ENCODE data around the gene ISM2.

Gene ISM2

DNA sequence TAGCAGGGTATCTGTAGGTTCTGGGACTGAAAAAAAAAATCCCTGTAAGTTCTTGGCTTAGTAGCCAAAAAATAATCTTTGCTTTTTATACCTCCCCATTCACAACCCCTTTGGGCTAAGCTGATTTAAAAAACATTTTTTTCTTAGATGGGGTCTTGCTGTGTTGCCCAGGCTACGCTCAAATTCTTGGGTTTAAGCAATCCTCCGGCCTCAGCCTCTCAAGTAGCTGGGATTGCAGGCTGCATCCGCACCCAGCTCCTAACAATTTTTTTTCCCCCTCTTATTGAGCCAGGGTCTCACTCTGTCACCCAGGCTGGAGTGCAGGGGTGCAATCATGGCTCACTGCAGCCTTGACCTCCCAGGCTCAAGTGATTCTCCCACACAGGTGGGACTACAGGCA is 9.1 kb upstream of the ISM2 start:
- no peak for DNase-seq (ENCODE audit: low spot score)

DNA sequence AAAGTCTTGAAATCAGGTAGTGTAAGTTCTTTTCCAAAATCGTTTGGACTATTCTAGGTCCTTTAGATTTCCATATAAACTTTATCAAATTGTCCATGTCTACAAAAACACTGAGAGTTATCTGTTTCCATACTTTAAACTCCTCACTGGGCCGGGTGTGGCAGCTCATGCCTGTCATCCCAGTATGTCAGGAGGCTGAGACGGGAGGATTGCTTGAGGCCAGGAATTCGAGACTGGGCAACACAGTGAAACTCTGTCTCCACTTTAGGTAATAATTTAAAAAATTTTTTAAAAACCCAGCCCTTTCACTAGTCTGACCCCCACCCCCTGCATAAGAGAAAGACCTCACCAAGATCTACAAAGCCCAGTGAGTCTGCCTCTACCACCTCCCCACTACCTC is 6.4 kb upstream of the ISM2 start:
- DNase-seq (ENCODE audit: low spot score), result no peak

DNA sequence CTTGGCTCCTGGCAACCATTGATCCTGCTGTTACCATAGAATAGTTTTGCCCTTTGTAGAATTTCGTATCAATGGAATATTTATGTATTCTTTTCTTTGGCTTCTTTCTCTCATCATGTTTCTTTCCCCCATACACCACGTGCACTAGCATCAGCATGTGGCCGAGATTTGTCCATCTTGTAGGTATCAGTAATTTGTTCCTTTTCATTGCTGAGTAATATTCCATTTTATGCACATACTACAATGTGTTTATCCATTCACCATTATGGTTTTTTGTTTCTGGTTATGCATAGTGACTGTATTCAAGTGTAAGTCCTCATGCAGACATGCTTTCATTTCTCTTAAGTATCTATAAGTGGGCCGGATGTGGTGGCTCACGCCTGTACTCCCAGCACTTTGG is 4.5 kb upstream of the ISM2 start:
- no peak for DNase-seq (ENCODE audit: low spot score)

DNA sequence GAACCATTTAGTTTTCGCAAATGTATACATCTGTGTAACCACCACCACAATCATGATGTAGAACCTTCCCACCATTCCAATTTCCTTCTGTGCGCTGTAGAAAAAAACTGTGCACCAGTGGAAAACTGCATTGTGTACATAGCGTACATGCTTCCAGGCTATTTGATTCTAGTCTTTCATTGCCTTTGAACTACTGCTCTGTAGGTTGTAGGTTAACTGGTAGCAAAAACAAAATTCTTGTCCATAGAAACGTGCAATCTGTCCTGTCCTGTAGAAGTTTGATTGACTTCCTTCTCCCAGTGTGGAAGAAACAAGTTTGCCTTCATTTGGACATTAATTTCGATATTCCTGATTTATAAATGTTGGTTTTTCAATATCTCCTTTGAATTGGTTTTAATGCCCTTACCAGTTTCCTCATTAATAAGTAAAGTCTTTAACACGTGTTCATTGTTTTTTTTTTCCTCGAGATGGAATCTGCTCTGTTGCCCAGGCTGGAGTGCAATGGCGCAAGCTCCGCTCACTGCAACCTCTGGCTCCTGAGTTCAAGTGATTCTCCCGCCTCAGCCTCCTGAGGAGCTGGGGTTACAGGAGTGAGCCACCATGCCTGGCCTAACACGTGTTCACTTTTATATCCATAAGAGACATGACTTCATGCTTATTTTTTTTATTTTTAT is 3.6 kb upstream of the ISM2 start:
- DNase-seq (ENCODE audit: low spot score), result no peak

DNA sequence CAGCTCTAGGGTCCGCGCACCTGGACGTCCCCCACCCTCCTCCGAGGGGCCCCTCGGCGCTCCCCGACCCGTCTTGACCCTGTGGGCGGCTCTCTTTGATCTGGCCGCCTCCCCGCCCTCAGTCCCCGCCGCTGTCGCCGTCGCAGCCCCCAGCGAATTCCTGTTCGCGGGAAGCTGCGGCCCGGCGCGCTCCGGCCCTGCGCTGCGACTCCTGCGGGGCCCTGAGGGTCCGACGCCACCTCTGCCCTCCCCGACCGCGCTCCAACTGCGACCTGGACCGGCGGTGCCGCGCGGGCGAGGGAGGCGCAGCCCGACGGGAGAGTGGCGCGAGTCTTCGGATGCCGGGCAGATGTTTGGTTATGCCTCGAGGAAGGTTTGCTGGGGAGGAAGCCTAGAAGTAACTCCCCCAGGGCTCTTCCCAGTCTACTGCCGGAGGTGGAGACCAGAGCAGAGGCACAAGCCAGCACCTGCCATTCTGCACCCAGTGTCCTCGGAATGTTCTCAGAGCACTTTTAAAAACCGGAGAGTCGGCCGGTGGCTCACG is 440 bp upstream of the ISM2 start:
- no peak for DNase-seq (ENCODE audit: low spot score)

DNA sequence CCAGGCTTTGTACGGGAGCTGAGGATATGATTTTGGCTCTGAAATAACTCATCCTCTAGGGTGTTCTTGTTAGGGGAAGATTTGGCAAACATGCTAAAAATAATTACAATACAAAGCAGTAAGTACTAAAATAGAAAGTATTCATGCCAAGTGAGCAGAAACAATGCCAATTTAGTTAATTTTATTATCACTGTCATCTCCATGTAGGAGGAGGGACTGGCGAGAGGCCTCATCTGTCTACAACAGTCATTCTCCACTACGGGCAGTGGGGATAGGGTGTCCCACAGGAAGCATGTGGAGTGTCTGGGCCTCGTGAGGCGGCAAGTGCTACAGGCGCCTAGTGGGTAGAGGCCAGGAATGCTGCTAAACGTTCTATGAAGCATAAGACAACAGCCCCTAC is 3.3 kb downstream of the ISM2 start:
- no peak for DNase-seq (ENCODE audit: low spot score)

DNA sequence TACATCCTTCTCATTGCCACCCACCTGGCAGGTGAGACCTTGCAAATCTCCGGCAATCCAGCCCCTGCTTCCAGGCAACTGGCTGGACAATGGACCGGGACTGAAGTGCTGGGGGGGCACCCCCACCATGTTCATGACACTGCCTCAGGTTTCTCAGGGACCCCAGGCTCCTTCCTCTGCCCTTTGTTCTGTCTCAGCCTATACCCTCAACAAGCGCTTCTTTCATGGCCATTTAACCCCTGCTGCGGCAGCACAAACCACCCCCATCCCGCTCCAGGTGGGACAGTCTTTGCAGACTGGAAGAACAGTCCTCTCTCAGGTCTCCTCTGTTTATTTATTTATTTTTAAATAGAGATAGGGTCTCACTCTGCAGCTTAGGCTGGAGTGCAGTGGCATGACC is 7.6 kb downstream of the ISM2 start:
- DNase-seq (ENCODE audit: low spot score), result no peak

DNA sequence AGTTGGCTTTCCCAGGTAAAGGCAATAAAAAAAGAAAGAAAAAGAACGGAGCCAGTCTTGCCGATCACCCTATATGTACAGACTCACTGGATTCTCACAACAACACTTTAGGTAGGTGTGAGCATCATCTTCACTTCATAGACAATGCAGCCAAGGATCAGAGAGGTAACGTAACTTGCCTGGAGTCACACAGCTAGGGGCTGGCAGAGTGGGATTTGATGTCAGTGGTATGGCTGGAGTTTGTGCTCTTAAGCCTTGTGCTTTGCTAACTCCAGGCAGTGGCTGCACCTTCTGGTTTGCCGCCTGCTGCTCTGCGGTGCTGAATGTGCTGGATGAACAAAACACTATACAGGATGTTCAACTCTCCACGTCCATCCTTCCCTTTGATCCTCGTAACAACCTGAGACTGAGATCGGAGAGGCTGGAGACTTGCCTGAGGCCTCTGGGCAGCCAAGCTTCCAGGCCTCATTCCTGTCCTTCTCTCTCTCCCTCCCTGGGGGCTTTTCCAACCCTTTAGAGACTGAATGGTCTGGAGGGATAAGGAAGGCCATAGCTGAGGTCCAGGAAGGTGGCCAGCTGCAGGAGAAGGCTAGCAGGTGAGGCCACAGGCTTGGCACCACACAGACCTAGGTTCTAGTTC is 8.1 kb downstream of the ISM2 start:
- DNase-seq (ENCODE audit: low spot score), result no peak

DNA sequence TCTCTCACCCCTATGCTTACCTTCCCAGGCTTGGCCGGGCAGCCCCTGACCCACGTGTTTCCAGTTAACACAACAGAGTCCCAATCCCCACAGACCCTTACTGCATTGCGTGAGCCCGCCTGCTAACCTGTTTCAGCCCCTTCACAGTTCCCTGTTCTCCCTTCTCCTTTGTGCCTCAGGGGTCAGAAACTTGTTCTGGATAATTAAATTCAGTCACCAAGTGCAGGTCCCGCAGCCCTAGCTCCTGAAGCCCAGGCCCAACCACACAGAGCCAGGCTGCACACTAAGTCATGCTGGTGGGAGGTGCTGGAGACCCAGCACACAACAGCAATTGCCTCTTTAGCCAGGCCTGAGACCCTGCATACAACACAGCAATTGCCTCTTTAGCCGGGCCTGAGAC is 9.6 kb downstream of the ISM2 start:
- DNase-seq (ENCODE audit: low spot score), result no peak

DNA sequence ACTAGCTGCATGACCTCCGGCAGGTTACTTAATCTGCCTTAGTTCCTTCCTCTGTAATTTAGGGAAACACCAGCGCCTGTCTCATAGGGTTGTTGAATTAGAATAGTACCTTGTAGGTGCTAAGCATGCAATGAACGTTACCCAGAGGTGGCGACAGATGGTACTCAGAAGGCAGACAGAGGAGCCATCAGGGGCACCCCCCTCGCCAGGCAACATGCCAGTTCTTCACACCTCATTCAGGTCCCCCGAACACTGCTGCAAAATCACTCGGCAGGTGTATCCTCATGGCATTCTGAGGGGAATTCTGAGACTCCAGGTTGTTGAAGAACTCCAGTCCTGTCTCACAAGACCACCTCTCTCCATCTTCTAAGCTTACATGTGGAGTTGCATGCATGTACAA is 10.1 kb downstream of the ISM2 start:
- no peak for DNase-seq (ENCODE audit: low spot score)

DNA sequence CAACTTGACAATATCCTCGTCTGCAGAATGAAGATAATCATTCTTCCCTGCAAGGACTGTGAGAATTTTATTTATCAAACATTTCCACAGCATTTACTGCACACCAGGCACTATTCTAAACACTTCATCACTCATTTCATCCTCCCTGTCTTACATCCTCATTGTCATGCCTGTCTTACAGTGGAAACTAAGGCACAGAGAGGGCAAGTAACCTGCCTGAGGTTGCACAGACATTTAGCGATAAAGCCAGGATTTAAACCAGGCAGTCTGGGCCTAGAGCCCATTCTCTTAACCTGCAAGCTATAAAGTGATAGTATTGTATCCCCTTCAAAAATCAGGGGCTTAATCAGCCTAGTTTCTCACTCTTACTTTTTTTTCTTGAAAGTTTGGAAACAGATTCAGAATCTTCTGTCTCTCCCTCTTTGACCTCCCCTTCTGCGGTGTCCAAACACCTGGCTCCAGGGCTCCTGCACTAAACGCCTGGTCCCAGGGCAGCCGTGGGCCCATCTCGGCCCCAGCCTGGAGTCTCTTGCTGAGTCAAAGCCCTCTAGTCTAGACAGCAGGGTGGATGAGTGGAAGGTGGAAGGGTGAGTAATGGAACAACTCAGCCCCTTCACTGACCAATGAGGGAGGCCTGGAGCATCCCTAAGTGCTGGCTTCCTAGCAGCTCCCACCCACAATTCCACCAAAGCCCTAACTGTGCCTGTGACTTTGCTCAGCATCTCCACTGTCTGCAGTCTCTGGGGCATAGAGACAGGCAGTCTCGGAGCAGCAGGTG is 12.5 kb downstream of the ISM2 start:
- DNase-seq (ENCODE audit: low spot score), result no peak

DNA sequence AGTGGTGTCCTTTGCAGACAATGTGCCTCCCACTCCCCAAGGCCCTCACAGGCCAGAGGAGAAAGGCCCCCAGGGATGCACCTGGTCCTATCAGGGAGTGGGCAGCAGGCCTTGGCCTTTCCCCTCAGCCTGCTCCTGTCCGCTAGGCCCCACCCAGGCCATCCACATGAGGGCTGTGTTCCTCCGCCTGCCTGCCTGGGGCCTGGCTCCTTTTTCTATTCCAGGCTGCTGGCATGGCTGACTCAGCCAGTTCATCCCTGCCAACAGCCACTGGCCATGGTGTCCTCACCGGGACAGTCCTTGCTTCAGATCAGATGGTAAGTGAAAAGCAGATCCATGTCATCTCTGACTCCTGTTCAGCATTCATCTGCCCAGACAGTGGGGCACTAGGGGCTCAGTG is 13.4 kb downstream of the ISM2 start:
- DNase-seq (ENCODE audit: low spot score), result no peak

DNA sequence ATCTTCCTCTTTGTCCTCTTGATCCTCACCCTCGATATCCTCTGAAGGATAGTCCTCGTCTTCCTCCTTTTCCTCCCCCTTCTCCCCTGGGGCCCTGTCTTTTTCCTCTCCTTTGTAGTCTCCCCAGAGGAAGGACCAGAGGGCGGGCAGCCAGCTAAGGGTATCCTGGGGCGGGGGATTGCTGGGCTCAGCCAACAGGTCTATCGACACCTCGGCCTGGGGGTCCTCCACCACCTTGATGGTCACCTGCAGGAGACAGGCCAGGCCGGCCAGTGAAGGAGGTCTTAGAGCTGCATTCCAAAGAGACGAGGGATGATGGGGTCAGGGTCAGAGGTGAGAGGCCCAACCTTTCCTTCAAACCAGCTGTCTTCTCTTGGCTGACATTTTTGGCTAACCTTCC is 16.2 kb downstream of the ISM2 start:
- no peak for DNase-seq (ENCODE audit: low spot score)

DNA sequence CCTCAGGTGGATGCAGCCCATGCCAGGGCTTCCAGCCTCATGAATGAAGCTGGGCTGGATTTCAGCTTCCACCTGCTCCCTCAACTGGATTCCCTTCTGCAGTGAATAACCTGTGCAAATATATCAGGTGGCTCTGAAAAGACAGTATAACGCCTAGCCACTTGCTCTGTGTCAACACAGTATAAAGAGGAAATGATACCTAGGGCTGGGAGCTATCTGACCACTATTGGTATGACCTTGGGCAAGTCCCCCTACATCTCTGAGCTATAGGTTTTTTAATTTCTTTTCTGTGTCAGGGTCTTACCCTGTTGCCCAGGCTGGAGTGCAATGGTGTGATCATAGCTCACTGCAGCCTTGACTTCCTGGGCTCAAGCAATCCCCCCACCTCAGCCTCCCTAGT is 19.8 kb downstream of the ISM2 start:
- DNase-seq (ENCODE audit: low spot score), result no peak

DNA sequence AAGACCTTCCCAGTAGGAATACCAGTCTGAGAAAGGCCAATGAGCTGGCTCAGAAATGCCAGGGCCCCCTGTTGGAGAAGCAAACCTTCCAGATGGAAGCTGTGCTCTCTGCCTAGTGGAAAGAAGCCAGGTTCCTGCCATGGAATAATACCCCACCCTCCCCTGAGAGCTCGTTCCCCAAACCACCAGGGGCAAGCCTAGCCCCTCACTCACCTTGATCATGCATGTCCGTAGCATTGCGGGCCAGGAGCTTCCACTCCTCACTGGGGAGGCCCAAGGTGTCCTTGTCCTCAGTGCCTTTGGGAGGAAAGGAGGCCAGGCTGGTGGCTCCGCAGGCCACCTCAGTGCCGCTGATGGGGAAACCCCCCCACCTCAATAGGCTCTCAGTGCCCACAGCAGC is 20.6 kb downstream of the ISM2 start:
- DNase-seq (ENCODE audit: low spot score), result no peak

DNA sequence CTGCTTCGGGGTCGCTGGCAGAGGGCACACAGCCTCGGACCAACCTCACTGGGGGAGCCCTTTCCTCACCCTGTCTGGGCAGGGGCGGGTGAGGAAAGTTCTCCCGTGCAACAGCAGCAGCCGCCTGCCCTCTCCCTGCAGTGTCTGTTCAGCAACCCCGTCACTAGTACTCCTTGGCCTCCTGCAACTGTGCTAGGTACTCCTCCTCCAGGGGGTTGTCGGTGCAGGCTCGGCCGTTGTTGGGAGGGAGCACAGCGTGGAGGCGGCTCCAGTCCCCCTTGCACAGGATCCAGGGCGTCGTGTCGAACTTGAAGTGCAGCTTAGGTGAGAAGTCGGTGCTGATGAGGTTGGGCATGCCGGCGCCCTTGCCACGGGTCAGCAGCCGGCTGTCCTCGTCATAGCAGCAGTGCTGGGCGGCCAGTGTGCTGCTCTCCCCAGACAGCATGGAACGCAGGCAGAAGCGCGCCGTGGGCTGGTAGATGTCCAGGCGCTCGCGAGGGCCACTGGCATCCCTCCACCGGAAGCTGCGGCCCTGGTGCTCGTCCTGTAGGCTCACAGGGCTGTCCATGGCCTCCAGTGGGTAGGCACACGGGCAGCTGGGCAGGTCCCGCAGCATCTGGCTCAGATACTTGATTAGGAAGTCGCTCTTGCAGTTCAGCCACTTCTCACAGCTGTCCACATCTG is 23.0 kb downstream of the ISM2 start:
- DNase-seq (ENCODE audit: low spot score), result no peak

DNA sequence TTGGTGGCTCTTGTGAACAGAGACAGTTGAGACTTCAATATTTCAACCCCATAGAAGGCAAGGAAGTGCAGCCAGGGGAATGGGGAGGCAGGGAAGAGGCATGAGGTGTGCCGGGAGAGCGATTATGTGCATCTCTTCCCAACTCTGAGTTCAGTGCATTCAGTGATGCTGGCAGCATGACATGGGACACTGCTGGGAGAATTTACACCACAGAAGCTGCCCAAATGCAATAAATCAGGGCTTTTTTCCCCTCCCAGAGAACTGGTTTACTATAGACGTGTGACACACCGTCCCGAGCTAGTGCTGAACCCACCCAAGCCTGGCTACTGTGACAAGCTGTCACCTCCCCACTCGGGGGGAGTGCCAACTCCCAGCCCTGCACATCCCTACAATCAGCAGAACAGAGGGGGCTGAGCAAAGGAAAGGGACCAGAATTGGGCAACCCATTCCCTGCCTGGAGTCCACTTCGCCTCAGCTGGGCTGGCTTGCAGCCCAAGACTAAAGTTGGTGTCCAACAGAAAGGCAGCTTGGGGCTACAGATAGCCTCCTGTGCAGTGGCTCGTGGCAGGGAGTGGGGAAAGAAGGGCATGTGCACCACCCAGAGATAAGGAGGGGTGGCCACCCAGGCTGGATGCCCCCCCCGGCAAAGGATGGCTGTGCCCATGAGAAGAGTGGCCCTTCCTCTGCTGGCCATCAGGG is 24.0 kb downstream of the ISM2 start:
- DNase-seq (ENCODE audit: low spot score), result no peak

DNA sequence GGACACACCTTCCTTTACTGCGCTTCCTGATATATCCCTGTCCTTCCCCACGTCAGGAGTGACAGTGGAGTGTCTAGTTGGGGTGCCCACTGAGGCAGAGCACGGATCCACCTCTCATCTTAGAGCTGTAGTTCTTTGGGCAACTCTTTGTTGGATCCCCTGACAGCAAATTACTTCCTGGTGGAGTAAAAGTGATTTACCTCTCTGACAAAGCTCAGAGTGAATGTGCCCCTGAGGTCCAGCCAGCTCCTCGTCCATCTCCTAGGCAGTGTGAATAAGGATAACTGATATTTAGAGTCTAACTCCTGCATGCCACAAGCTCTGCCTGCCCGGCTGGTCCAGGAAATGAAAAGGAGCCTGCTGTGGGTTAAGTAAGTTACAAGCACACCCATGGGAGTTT is 24.7 kb downstream of the ISM2 start:
- DNase-seq (ENCODE audit: low spot score), result no peak

DNA sequence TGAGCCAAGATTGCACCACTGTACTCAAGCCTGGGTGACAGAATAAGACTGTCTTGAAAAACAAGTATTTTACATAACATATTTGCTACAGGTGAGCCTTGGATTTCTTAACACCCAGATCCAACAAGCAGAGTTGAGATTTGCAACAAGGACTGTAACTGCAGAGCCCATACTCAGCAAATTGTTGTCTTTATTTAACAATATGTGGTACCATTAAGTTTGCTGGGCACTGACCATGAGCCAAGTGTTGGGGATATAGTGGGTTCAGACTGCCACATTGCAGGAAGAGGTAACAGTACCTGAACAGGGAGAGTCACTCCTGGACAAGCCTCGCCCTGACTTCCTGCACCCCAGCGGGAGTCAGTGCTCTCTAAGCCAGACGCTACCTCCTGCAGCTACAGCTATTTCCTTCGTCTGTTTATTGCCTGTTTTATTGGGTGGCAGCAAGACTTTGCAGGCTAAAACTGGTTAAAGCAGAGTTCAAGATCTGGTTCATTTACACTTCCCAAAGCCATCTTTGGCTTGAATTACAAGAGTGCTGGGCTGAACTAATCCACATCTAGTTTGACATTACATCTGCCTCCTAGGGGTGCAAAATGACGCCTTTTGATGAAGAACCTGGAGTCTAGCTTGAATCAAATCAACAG is 28.3 kb downstream of the ISM2 start:
- no peak for DNase-seq (ENCODE audit: low spot score)

DNA sequence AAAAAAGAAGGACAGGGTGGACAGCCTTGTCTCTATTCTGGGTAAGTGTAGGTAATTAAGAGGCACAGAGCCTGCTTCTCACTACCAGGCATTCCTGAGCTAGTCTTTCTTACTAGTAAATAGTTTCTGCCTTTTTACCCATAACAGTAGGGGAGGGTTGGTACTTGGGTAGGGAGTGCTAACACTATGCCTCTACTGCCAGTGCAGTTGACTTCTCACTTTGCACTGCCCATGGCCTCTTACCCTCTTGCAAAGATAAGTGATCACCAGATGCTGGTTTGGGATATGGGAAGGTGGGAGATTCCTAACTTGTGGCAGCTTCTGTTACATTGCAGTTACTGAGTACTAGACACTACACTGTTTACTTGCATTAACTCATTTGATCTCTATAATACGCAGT is 29.1 kb downstream of the ISM2 start:
- no peak for DNase-seq (ENCODE audit: low spot score)

DNA sequence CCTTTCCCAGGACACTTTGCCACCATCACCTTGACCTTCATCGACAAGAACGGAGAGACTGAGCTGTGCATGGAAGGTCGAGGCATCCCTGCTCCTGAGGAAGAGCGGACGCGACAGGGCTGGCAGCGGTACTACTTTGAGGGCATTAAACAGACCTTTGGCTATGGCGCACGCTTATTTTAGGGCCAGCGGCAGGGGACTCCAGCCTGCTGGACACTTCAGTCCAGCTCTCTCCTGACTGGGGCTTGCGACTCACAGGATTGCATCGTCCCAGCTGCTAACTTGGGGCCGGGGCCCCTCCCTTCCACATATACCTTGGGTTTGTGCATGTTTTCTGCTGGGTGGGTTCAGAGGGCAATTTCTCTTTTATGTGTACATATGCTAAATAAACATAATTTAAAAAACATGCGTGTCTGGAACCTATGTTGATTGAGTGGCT is 29.5 kb downstream of the ISM2 start:
- DNase-seq (ENCODE audit: low spot score), result no peak
